ENCODE measurements around the gene POLR1G.
A peak's percentile ranks its signal among the peaks of the same experiment; 100 is the strongest.

POLR1G gene, protein sequence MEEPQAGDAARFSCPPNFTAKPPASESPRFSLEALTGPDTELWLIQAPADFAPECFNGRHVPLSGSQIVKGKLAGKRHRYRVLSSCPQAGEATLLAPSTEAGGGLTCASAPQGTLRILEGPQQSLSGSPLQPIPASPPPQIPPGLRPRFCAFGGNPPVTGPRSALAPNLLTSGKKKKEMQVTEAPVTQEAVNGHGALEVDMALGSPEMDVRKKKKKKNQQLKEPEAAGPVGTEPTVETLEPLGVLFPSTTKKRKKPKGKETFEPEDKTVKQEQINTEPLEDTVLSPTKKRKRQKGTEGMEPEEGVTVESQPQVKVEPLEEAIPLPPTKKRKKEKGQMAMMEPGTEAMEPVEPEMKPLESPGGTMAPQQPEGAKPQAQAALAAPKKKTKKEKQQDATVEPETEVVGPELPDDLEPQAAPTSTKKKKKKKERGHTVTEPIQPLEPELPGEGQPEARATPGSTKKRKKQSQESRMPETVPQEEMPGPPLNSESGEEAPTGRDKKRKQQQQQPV

DNA sequence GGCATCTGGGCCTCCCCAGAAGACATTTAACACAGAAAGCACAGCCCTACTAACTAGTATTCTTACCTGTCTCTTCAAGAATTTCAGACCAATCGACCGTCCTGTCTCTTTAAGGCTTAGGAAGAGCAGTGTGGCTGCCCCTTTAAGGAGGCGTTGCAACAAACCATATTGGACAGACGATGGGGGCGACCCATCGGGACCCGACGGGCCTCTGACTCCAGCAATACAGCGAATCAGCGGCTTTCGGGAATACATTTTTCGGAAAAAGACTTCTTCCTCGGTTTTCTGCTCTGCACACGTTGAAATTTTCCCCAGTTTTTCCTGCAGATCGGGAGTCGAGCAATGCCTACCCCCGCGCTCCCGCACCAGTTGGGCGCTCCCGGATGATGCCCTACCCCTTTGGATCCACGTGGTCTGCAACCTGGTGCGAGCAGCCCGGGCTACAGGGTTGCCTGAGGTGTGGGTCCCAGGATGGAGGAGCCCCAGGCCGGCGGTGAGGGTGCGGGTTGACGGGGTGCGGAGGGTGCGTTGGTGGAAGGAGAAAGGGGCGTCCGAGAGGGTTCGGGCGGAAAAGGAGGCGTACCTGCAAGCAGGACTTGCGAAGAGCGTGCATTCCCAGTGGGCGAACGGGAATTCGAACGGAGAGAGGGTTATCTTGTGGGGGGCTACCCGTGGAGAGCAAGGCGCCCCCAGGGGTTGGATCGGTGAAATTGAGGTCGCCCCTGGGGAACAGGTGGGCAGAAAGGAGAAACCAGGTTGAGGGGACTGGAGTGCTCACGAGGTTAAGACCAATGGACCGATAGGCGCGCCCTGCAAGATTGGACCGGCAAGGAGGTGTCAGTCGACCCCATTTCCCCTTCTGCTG, at the start of gene POLR1G:
POLR1G (plus strand) TSS at position 419 of the 865 bp plus-strand sequence; CDS start at position 472, 53 bp downstream.
- peak; percentile 77 for DNase-seq

GRCh38 chr19:45356760-45357444, 49.5 kb upstream of the POLR1G start:
- no peak for DNase-seq

- no peak for DNase-seq
Measured at GRCh38 chr19:45357445-45357783, 49.0 kb upstream of the POLR1G start.

DNA sequence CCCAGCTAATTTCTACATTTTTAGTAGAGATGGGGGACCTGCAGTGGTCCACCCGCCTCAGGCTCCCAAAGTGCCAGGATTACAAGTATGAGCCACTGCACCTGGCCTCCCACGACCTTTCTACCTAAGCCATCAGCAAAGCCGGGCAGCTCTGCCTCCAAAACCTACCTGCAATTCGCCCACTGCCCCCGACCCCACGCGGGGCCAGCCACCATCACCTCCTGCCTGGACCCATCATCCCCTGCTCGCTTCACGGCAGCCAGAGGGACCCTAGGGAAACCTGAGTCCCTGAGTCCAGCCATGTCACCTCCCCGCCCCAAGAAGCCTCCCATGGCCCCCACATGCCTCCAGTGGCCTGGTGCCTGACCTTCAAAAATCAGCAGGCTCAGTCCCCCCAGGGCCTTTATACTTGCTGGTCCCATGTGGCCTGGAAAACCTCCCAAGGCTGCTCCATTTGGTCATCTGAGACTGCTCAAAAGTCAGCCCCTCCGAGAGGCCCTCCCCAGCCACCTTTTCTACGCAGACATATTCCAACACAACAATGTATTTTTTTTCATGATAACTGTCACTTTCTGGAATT, 48.1 kb upstream of the POLR1G start:
- DNase-seq = no peak

DNA sequence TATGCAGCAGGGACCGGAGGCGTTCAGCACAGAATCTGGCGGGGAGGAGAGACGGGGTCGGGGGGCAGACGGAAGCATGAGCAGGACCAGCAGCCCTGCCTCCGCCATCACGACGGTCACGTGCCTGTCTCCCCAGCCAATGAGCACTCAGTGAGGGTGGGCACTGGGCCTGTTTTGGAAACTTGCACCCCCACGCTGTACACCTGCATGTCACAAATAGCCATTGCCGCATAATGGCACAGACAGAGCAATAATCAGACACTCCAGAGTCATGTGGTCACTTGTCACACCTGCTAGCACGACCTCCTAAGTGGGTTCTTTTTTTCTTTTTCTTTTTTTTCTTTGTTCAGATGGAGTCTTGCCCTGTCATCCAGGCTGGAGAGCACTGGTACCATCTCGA, 44.8 kb upstream of the POLR1G start:
- no peak for DNase-seq

DNA sequence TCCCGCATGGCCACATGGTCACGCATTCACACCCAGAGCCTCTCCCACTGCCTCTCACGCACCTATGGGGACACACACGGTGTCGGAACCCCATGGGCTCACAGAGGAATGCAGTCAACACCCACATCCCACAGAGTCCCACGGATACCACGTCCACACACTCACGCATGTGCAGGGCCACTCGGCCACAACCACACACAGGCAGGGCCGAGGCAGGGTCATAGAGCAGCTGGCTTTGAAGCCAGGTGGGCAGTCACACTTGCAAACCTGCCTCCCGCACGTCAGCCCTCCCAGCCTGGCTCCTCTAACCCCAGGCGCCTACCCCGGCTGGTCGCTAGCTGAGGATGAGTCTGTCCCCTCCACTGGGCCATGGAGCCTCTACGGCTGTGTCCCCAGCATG, 44.2 kb upstream of the POLR1G start:
- no peak for DNase-seq

GRCh38 chr19:45363861-45364459, 42.5 kb upstream of the POLR1G start:
- no peak for DNase-seq

GRCh38 chr19:45364696-45365095, 41.7 kb upstream of the POLR1G start:
- DNase-seq = no peak

DNA sequence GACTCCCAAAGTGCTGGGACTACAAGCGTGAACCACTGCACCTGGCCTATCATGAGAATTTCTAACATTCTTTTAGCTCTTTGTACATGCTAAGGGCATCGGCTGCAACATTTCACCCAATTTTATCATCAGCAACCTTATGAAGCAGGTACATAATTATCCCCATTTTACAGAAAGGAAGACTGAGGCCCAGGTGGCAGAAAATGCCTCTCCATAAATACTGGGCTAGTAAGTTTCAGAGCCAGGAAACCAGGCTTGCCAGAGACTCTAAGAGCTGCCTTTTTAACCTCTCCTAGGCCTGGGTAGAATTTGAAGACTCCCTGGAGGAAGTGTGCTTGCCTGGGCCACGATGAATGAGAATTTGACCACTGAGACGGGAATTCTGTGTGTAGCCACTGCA, 38.3 kb upstream of the POLR1G start:
- no peak for DNase-seq

GRCh38 chr19:45368737-45369340, 37.6 kb upstream of the POLR1G start:
- DNase-seq = no peak

GRCh38 chr19:45370410-45371204, 35.8 kb upstream of the POLR1G start, which contains the start of gene ERCC2:
Gene ERCC2, minus strand, starts transcription at chr19:45370573. Its CDS starts 33 bp downstream, at chr19:45370540.
- DNase-seq = peak; percentile 97

DNA sequence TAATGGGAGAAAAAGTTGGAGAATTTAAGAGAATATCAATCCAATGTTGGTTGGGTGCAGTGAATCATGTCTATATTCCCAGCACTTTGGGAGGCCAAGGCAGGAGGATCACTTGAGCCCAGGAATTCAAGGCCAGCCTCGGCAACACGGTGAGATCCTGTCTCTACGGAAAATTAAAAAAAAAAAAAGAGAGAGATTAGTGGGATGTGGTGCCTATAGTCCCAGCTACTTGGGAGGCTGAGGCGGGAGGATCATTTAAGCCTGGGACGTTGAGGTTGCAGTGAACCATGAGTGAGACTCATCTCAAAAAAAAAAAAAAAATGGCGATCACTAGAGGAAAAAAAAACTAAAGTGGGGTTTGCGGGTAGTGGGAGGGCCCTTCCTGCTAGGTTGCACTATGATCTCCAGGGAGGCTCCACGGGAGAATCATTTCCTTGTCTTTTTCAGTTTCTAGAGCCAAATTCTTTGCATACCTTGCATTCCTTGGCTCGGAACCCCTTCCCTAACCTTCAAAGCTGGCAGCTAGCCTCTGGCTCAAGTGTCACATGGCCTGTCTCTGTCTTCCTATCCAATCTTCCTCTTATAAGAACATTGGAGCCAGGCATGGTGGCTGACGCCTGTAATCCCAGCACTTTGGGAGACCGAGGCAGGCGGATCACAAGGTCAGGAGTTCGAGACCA, 30.3 kb upstream of the POLR1G start:
- DNase-seq = no peak

- no peak for DNase-seq
Measured at GRCh38 chr19:45380107-45380506, 26.3 kb upstream of the POLR1G start.

DNA sequence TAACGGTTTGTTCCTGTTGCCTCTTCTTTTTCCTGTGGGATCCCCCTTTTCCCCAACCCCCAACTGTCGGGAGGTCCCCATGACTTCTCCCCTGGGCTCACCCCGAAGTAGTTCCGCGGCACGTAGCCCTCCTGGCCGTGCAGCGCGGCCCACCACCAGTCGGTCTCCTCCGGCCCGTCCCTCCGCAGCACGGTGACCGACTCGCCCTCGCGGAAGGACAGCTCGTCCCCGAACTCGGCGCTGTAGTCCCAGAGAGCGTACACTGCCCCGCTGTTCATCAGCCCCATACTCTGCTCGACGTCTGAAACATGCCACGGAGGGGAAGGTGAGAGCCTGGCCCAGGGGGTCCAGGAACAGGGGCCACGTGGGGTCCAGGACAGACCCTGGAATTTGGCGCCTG, 24.0 kb upstream of the POLR1G start:
- DNase-seq = no peak

DNA sequence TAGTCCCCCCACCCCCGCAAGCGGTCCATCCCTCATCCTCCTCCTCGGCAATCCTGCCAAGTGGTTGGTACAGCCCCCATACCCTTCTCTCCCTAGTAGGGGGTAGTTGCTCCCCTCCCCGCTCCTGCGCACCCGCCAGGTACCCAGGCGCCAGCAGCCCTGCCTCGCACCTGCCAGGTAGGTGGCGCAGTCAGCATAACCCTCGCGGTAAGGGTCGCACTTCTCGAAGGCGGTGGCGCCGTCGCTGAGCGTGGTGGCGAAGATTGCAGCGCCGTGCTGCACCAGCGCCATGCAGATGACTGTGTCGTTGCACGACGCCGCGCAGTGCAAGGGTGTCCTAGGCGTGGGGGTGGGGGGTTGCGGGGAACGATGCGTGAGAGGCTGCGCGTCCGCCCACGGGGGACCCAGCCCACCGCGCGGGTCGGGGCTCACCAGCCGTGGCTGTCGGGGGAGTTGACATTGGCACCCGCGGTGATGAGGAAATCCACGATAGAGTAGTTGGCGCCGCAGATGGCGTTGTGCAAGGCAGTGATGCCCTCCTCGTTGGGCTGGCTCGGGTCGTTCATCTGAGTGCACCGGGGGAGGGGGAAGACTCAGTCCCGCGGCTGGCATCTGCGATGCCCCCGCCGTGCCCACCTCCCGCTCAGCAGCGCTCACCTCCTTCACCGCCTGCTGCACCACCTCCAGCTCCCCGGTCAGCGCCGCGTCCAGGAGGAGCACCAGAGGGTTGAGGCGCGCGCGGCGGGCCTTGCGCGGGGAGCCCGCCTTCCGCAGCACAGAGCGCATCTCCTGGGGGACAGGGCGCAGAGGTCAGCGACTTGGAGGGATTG, 20.8 kb upstream of the POLR1G start:
- DNase-seq = no peak

- no peak for DNase-seq
Measured at GRCh38 chr19:45391346-45391745, 15.1 kb upstream of the POLR1G start.

DNA sequence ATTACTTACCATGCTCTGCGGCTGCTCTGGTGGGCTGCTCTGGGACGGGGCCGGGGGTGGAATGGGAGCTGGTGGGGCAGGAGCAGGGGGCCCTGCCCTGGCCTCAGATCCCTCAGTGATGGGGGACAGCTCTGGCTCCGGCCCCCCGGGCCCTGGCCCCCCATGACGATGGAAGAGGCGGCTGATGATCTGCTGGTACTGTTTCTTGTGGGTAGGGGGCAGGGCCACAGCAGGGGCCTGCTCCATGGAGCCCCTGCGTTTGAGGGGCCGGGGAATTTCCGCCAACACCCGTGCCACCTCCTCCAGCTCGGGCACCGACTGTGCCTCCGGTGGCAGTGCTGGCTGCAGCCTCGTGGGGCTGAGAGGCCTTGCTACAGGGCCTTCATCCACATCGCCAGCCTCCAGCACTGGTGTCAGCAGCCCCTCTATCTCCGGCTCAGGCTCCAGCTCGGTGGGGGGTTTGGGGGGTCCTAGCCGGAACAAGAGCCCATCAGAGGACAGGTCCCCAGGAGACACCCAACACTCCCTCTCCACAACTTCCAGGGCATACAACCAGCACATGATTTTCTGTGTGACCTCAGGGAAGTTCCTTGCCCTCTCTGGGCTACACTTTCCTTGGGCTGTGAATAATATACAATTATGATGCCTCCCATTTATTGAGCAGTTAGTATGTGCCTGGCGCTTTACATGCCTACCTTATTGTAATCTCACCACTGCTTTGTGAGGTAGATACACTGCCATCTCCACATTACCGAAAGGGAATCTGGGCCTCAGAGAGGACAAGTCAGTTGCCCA, 14.4 kb upstream of the POLR1G start:
- no peak for DNase-seq

DNA sequence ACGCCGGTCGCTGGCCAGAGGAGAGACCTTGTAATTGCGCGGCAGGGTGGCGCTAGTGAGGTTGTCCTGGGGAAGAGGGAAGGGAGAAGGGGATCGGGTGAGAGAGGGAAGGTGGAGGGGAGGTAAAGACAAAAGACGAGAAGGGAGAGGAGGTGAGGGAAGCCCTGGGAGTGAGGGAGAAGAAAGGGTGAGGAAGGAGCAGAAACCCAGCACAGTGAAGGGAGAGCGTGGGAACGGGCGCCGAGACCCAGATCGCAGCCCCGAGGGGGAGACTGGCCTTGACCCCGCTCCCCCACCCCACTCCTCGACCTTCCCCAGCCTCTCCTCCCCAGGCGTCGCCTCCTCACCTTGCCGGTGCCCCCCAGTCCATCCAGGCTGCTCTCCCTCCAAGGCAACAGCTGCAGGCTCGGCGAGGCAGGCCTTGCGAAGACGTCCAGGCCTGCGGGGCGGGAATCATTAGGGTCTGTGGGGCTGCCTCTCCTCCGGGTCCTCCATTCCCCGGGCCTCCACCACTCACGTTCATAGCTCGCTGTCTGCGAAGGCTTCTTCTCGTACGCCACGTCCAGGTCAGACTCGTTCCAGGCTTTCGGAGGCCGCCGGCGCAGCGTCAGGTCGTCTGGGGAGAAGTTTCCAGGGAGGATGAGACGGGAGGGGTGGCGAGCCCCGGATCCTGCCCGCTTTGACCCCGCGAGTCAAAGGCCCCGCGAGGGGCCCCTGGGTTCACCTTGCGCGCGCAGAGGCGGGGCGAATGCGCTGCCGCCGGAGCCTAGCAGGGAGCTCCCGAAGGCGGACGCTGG, 10.4 kb upstream of the POLR1G start:
- DNase-seq = no peak

Measured in GDM1 (cell line).